H1 (cell line): ENCODE data around the gene TPPP2. TPM values are rescaled to one million over a fixed set of nuclear protein-coding genes. Genes with fewer than 3 reads are reported as not detected.

Experiments
- EGR1 ChIP-seq: IDR thresholded peaks from 2 replicates; pipeline ENCODE4 v1.6.1; 2011; ENCODE audit warnings: low read depth, low read length, borderline replicate concordance
- EP300 ChIP-seq, 2 experiments: IDR thresholded peaks; 1 replicate in 1 of 2; 2 replicates in 1 of 2; pipeline ENCODE4 v1.6.1; 2011 to 2012; ENCODE audit warnings: low read depth in 2 of 2, low read length in 2 of 2, mild to moderate bottlenecking in 2 of 2, borderline replicate concordance in 1 of 2, inconsistent platforms in 1 of 2, moderate library complexity in 1 of 2
- JUN ChIP-seq: IDR thresholded peaks from 2 replicates; pipeline ENCODE4 v1.6.1; 2011; ENCODE audit warnings: low read depth, mild to moderate bottlenecking, improper control_type of control experiment, low read length
- PHF8 ChIP-seq: fragments of 200-600 bp; sonication (generic); conservative IDR thresholded peaks from 2 replicates; pipeline ENCODE4 v1.7.1; 2012; ENCODE audit warnings: low read depth, mild to moderate bottlenecking, inconsistent platforms, low read length, moderate library complexity
- POLR2AphosphoS5 ChIP-seq: IDR thresholded peaks from 2 replicates; pipeline ENCODE4 v1.6.1; 2011; ENCODE audit warnings: low read depth, low read length
- SAP30 ChIP-seq: fragments of 300-600 bp; sonication (generic); IDR thresholded peaks from 2 replicates; pipeline ENCODE4 v1.7.1; 2012; ENCODE audit warnings: low read length, moderate library complexity, mild to moderate bottlenecking, inconsistent platforms; ENCODE audit not compliant: insufficient read depth, insufficient replicate concordance
- SIN3A ChIP-seq, 2 experiments: IDR thresholded peaks in 1 of 2; conservative IDR thresholded peaks in 1 of 2; 2 replicates each; pipeline ENCODE4 v1.6.1; 2011 to 2012; ENCODE audit warnings: low read length in 2 of 2, improper control_type of control experiment in 1 of 2, low read depth in 1 of 2, mild to moderate bottlenecking in 1 of 2
- SUZ12 ChIP-seq: fragments of 200-600 bp; sonication (generic); IDR thresholded peaks from 2 replicates; pipeline ENCODE4 v1.6.1; 2012; ENCODE audit warnings: mild to moderate bottlenecking, inconsistent platforms, low read length, moderate library complexity, mixed read lengths
- YY1 ChIP-seq: IDR thresholded peaks from 2 replicates; pipeline ENCODE4 v1.6.1; 2011; ENCODE audit warnings: low read depth, mild to moderate bottlenecking, low read length
- polyA plus RNA-seq, 7 experiments: library from polyadenylated mRNA; depleted of rRNA in 3 of 7; stranded (reverse) in 5 of 7; unstranded in 2 of 7; fragments of >200 nt in 5 of 7; fragments of 200-250 nt in 2 of 7; gene quantifications; 1 replicate in 5 of 7; 2 replicates in 1 of 7; 4 replicates in 1 of 7; pipeline versions ENCODE4 v1.2.1 to v1.2.3, GENCODE V29; 2011 to 2013; ENCODE audit warnings: missing spikeins in 2 of 7, mixed read lengths in 2 of 7
- total RNA-seq: library from RNA; stranded (reverse); fragmentation: NEBNext Ultra II Directional; extraction: Animal tissue kit (Norgen Biotek cat#: 25700); gene quantifications from 2 replicates; pipeline ENCODE4 v1.2.1, GENCODE V29; 2021
- TF ChIP-seq, protein P1 (sequence below): fragments of 300-600 bp; sonication (generic); IDR thresholded peaks from 2 replicates; pipeline ENCODE4 v1.7.1; 2012; ENCODE audit warnings: low read length, moderate library complexity, mild to moderate bottlenecking, inconsistent platforms; ENCODE audit not compliant: insufficient replicate concordance

The TPPP2 gene
- total and polyA plus RNA-seq, 2 of the 8 experiments (the other 6 are each of a cell fraction or from before 2014, with no cell fraction given), result not detected

DNA sequence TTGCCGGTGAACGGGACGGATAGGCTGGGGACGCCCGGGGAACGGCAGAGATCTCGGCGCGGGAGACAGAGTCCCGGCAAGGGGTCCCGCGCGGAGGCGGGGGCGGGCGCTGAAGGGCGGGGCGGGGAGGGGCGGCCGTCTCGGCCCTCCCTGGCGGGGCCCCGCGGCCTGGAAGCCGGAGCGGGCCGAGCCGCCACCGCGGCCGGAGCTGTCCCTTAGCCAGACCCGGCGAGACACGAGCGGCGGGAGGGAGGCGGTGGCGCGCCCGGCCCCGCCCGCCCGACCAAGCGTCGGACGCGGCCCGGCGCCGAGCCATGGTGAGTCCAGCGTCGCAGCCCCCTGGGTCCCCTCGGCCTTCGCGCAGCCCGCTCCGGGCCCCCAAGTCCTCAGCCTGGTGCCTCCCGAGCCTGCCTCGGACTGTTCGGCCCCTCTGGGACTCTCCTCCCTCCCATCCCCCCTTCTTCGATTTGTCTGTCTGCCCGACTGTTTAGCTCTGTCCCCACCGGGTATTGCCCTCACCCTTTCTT lies 40.1 kb downstream of the TPPP2 start, which contains the start of gene ARHGEF40 (continued):
- TF ChIP-seq, protein P1, sequence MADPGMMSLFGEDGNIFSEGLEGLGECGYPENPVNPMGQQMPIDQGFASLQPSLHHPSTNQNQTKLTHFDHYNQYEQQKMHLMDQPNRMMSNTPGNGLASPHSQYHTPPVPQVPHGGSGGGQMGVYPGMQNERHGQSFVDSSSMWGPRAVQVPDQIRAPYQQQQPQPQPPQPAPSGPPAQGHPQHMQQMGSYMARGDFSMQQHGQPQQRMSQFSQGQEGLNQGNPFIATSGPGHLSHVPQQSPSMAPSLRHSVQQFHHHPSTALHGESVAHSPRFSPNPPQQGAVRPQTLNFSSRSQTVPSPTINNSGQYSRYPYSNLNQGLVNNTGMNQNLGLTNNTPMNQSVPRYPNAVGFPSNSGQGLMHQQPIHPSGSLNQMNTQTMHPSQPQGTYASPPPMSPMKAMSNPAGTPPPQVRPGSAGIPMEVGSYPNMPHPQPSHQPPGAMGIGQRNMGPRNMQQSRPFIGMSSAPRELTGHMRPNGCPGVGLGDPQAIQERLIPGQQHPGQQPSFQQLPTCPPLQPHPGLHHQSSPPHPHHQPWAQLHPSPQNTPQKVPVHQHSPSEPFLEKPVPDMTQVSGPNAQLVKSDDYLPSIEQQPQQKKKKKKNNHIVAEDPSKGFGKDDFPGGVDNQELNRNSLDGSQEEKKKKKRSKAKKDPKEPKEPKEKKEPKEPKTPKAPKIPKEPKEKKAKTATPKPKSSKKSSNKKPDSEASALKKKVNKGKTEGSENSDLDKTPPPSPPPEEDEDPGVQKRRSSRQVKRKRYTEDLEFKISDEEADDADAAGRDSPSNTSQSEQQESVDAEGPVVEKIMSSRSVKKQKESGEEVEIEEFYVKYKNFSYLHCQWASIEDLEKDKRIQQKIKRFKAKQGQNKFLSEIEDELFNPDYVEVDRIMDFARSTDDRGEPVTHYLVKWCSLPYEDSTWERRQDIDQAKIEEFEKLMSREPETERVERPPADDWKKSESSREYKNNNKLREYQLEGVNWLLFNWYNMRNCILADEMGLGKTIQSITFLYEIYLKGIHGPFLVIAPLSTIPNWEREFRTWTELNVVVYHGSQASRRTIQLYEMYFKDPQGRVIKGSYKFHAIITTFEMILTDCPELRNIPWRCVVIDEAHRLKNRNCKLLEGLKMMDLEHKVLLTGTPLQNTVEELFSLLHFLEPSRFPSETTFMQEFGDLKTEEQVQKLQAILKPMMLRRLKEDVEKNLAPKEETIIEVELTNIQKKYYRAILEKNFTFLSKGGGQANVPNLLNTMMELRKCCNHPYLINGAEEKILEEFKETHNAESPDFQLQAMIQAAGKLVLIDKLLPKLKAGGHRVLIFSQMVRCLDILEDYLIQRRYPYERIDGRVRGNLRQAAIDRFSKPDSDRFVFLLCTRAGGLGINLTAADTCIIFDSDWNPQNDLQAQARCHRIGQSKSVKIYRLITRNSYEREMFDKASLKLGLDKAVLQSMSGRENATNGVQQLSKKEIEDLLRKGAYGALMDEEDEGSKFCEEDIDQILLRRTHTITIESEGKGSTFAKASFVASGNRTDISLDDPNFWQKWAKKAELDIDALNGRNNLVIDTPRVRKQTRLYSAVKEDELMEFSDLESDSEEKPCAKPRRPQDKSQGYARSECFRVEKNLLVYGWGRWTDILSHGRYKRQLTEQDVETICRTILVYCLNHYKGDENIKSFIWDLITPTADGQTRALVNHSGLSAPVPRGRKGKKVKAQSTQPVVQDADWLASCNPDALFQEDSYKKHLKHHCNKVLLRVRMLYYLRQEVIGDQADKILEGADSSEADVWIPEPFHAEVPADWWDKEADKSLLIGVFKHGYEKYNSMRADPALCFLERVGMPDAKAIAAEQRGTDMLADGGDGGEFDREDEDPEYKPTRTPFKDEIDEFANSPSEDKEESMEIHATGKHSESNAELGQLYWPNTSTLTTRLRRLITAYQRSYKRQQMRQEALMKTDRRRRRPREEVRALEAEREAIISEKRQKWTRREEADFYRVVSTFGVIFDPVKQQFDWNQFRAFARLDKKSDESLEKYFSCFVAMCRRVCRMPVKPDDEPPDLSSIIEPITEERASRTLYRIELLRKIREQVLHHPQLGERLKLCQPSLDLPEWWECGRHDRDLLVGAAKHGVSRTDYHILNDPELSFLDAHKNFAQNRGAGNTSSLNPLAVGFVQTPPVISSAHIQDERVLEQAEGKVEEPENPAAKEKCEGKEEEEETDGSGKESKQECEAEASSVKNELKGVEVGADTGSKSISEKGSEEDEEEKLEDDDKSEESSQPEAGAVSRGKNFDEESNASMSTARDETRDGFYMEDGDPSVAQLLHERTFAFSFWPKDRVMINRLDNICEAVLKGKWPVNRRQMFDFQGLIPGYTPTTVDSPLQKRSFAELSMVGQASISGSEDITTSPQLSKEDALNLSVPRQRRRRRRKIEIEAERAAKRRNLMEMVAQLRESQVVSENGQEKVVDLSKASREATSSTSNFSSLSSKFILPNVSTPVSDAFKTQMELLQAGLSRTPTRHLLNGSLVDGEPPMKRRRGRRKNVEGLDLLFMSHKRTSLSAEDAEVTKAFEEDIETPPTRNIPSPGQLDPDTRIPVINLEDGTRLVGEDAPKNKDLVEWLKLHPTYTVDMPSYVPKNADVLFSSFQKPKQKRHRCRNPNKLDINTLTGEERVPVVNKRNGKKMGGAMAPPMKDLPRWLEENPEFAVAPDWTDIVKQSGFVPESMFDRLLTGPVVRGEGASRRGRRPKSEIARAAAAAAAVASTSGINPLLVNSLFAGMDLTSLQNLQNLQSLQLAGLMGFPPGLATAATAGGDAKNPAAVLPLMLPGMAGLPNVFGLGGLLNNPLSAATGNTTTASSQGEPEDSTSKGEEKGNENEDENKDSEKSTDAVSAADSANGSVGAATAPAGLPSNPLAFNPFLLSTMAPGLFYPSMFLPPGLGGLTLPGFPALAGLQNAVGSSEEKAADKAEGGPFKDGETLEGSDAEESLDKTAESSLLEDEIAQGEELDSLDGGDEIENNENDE, result no peak
- TF ChIP-seq SUZ12 (peak; percentile 17; the same call in 1 of the 2 replicates), JUN (no peak), SAP30 (no peak), YY1 (no peak), SIN3A (conservative IDR thresholded peaks at IDR 0.05 in 1 of 2, IDR thresholded peaks at IDR 0.05 in 1 of 2; ENCODE audit: low read depth in 1 of 2, low read length in 2 of 2) (peak in 1 of 2 experiments; percentile 61; a peak in 2 of 4 replicates), PHF8 (no peak; the same call in 1 of the 2 replicates), EGR1 (0 out of 2 replicates have a peak, but pooled peaks have one; percentile 10), POLR2AphosphoS5 (0 out of 2 replicates have a peak, but pooled peaks have one; percentile 35), EP300 (IDR thresholded peaks at IDR 0.05; ENCODE audit: borderline replicate concordance in 1 of 2, low read depth in 2 of 2, low read length in 2 of 2) (no peak)
